ENCODE data around the gene LHFPL6.

Gene LHFPL6

GRCh38 chr13:39510316-39510695, 92.7 kb downstream of the LHFPL6 start:
- DNase-seq (ENCODE audit: low read depth) = no peak

- no peak for DNase-seq (ENCODE audit: low read depth)
Measured at GRCh38 chr13:39509616-39510315, 93.2 kb downstream of the LHFPL6 start.

DNA sequence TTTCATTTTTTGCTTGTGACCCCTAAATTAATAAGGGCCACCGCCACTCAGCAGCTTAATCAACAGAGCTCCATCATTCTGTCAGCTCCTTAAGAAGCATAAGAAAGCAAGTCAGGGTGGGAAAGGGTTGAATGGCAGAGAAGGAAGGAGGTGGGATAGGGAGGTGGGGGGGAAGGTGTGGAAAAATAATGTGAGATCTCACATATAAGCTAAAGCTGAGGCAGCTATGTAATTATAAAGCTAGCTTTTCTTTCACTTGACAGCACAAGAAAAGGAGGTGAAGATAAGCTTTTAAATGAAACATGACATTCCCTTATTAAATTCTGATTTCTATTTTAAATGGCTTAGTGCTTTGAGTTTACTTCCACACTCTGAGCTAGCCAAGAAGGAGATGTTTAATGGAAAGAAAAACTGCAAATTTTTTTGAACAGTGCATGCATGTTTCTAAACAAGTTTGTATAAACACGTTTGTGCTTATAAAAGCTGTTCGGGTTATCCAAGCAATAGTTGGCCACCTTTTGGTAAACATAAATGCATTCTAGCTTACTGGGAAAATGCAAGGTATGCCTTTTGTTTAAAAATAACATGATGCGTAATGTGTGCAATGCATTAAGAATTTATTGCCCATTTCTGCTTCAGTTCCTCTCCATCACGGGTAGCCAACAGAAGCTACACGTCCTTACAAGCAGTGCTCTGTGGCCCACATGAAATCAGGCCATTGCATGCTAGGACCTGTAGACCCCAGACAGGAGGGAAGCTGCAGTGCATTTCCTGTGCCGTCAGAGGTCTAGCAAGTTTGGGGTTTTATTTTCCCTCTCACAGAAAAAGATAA, 96.2 kb downstream of the LHFPL6 start:
- no peak for DNase-seq (ENCODE audit: low read depth)

DNA sequence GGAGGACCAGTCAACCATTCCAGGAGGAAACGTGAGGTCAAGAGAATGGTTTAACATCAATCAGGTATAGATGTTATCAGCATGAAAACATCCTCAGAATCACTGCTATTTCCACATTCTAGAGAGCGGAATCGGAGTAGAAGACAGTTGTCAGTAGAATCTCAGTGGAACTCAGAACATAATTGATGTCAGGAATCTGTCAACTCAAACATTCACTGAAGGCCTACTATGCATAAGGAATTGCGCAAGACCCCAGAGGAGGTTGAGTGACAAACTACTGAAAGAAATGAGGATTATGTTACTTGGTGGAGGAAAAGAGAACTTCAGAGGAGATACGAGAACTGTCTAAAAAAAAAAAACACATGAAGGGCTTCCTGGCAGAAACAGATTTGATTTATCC, 97.8 kb downstream of the LHFPL6 start:
- no peak for DNase-seq (ENCODE audit: low read depth)

GRCh38 chr13:39503048-39503447, 99.9 kb downstream of the LHFPL6 start:
- DNase-seq (ENCODE audit: low read depth) = no peak

- DNase-seq (ENCODE audit: low read depth) = no peak
Measured at GRCh38 chr13:39501702-39502324, 101.2 kb downstream of the LHFPL6 start.

GRCh38 chr13:39499604-39500003, 103.4 kb downstream of the LHFPL6 start:
- no peak for DNase-seq (ENCODE audit: low read depth)

- no peak for DNase-seq (ENCODE audit: low read depth)
Measured at GRCh38 chr13:39498471-39499114, 104.4 kb downstream of the LHFPL6 start.

- DNase-seq (ENCODE audit: low read depth) = no peak
Measured at GRCh38 chr13:39496506-39496905, 106.5 kb downstream of the LHFPL6 start.

- DNase-seq (ENCODE audit: low read depth) = no peak
Measured at GRCh38 chr13:39494633-39495032, 108.4 kb downstream of the LHFPL6 start.

- no peak for DNase-seq (ENCODE audit: low read depth)
Measured at GRCh38 chr13:39494006-39494405, 109.0 kb downstream of the LHFPL6 start.

GRCh38 chr13:39490136-39490535, 112.9 kb downstream of the LHFPL6 start:
- no peak for DNase-seq (ENCODE audit: low read depth)

DNA sequence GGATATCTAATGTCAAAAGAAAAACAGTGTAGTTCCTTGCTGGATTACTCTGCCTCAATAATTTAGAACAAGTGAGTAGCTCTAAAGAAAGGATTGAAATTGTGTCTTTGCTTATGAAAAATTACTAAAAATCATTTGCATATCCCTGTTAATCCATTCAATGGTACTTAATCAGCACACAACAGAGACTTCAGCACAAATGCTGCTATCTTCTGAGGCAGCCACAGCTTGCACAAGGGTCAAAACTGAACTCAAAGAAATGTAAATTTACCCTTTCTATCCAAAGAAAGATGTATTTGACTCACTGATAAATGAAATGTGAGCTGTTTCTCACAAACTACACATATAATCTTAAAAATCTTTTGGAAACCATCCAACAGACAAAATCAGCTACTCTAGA, 116.2 kb downstream of the LHFPL6 start:
- DNase-seq (ENCODE audit: low read depth) = no peak

DNA sequence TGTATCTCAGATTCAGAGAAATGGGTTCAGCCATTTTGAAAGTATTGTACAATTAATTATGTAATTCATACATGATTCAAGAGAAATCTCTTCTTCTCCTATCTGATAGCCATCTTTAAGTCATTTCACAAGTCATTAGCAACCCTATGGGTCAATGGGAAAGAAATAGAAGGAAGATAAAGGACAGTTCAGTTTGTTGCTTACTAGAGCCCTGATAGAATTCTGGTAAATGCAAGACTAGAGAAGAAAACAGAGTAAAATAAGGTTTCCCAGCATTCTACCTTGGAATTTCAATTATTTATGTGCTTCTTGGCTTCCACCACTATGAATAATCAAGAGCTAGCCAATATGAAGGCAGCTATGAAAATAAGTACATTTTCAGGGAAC, 117.7 kb downstream of the LHFPL6 start:
- no peak for DNase-seq (ENCODE audit: low read depth)

GRCh38 chr13:39484506-39485313, 118.3 kb downstream of the LHFPL6 start:
- DNase-seq (ENCODE audit: low read depth) = no peak

DNA sequence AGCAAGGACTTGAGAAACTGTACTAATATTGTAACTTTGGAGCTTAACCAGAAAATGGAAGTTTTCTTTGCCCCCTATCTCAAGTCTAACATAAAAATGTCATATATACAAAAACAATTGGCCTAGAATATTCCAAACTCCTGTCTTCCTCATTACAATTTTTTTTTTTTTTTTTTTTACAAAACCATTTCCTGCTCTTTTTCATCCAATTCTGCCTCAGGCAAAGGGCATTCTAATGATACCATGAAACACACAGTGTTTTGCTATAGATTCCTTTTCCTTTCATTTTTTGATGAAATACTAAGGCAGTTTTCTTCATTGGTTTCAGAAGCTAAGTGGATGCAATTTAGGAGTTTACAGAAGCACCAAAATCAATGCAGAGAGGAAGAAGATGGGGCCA, 119.7 kb downstream of the LHFPL6 start:
- DNase-seq (ENCODE audit: low read depth) = no peak

GRCh38 chr13:39481491-39481890, 121.5 kb downstream of the LHFPL6 start:
- no peak for DNase-seq (ENCODE audit: low read depth)

- no peak for DNase-seq (ENCODE audit: low read depth)
Measured at GRCh38 chr13:39474600-39474999, 128.4 kb downstream of the LHFPL6 start.

DNA sequence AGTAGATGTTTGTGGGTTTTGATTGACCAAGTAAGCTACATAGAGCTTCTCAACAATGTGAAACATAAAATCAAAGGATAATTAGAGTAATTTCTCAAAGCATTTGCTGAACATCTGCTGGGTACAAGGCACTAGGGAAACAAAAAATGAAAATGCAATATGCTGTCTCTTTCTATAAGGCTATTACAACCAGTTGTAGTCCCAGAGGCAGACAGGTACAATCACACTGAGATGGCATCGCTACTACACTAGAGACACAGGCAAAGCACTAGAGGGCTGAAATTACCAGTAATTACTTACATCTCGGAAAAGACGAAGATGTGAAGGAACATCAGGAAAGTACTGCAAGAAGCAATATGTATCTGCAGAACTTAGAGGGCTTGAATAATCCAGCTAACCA, 133.3 kb downstream of the LHFPL6 start:
- no peak for DNase-seq (ENCODE audit: low read depth)

DNA sequence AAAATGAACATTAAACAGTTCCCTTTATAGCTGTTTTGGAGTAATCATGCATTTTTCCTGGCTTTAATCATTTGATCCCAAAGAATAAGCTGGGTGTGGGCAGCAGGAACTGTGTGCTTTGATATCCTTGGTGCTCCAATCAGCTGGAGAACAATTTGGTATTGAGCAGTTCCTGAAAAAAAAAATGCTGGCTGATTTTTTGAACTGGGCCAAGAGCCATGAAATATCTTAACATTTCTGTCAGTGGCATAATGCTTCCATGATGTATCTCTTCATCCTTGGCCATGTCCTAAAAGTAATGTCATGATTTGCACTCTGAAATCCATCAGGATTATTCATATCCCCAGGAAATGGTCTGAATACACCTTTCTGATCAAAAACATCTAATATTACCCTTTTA, 134.7 kb downstream of the LHFPL6 start:
- no peak for DNase-seq (ENCODE audit: low read depth)

DNA sequence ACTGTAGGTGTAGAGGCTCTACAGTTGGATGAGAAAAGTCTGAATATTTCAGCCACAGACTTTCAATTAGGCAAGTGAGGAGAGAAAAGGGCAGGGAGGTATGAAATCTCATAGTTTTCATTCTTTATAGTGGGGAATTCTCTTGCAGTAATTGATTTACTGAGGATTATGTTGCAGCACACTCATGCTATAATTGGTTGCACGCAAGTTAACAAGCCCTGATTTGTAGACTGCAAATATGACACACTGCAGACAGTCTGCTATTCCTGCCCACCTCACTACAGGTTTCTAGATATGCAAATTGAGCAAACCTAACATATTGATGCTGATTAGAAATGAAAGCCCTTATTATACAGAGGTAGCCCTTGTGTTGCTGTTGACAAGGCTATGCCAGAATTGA, 139.4 kb downstream of the LHFPL6 start:
- no peak for DNase-seq (ENCODE audit: low read depth)

GRCh38 chr13:39462906-39463305, 140.1 kb downstream of the LHFPL6 start:
- DNase-seq (ENCODE audit: low read depth) = no peak

Measured in HS-27A (cell line).